Panc1 (cell line): Measurements from ENCODE around the gene IDE.

Source experiments
- POLR2AphosphoS5 ChIP-seq: IDR thresholded peaks from 2 replicates; pipeline ENCODE4 v1.6.1; 2012; ENCODE audit warnings: mild to moderate bottlenecking, low read depth, low read length, moderate library complexity
- SIN3A ChIP-seq: IDR thresholded peaks from 2 replicates; pipeline ENCODE4 v1.6.1; 2012; ENCODE audit warnings: low read depth, mild to moderate bottlenecking, low read length, moderate library complexity, borderline replicate concordance; ENCODE audit not compliant: insufficient read depth
- TCF7L2 ChIP-seq: IDR thresholded peaks from 2 replicates; pipeline ENCODE4 v1.6.1; 2011; ENCODE audit warnings: mild to moderate bottlenecking, low read depth, low read length, inconsistent platforms
- TF ChIP-seq, protein P1 (sequence below): fragments of 450-650 bp; IDR thresholded peaks from 2 replicates; pipeline ENCODE4 v1.5.1; 2017; ENCODE audit warnings: mild to moderate bottlenecking
- TF ChIP-seq, protein P2 (sequence below), 2 experiments: IDR thresholded peaks; 2 replicates each; pipeline ENCODE4 v1.6.1; 2011 to 2012; ENCODE audit warnings: low read depth in 2 of 2, control low read depth in 1 of 2, low read length in 1 of 2, mild to moderate bottlenecking in 1 of 2, moderate library complexity in 1 of 2; ENCODE audit not compliant: insufficient read depth in 1 of 2

GRCh38 chr10:92421550-92421949 is 152.3 kb downstream of the IDE start:
- TF ChIP-seq, protein P1, sequence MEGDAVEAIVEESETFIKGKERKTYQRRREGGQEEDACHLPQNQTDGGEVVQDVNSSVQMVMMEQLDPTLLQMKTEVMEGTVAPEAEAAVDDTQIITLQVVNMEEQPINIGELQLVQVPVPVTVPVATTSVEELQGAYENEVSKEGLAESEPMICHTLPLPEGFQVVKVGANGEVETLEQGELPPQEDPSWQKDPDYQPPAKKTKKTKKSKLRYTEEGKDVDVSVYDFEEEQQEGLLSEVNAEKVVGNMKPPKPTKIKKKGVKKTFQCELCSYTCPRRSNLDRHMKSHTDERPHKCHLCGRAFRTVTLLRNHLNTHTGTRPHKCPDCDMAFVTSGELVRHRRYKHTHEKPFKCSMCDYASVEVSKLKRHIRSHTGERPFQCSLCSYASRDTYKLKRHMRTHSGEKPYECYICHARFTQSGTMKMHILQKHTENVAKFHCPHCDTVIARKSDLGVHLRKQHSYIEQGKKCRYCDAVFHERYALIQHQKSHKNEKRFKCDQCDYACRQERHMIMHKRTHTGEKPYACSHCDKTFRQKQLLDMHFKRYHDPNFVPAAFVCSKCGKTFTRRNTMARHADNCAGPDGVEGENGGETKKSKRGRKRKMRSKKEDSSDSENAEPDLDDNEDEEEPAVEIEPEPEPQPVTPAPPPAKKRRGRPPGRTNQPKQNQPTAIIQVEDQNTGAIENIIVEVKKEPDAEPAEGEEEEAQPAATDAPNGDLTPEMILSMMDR = no peak
- no peak for TF ChIP-seq POLR2AphosphoS5
- TF ChIP-seq, protein P2, sequence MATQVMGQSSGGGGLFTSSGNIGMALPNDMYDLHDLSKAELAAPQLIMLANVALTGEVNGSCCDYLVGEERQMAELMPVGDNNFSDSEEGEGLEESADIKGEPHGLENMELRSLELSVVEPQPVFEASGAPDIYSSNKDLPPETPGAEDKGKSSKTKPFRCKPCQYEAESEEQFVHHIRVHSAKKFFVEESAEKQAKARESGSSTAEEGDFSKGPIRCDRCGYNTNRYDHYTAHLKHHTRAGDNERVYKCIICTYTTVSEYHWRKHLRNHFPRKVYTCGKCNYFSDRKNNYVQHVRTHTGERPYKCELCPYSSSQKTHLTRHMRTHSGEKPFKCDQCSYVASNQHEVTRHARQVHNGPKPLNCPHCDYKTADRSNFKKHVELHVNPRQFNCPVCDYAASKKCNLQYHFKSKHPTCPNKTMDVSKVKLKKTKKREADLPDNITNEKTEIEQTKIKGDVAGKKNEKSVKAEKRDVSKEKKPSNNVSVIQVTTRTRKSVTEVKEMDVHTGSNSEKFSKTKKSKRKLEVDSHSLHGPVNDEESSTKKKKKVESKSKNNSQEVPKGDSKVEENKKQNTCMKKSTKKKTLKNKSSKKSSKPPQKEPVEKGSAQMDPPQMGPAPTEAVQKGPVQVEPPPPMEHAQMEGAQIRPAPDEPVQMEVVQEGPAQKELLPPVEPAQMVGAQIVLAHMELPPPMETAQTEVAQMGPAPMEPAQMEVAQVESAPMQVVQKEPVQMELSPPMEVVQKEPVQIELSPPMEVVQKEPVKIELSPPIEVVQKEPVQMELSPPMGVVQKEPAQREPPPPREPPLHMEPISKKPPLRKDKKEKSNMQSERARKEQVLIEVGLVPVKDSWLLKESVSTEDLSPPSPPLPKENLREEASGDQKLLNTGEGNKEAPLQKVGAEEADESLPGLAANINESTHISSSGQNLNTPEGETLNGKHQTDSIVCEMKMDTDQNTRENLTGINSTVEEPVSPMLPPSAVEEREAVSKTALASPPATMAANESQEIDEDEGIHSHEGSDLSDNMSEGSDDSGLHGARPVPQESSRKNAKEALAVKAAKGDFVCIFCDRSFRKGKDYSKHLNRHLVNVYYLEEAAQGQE (IDR thresholded peaks at IDR 0.05; ENCODE audit: insufficient read depth in 1 of 2, low read depth in 2 of 2, low read length in 1 of 2) = no peak
- no peak for TF ChIP-seq SIN3A
- no peak for TF ChIP-seq TCF7L2
